ENCODE data around the gene EVL. TPM values are rescaled to one million over a fixed set of nuclear protein-coding genes. Genes with fewer than 3 reads are reported as not detected.

Gene EVL
- total RNA-seq, 4 donors from 2014 or later = 22.8 to 86.4 (median 45.2) TPM

GRCh38 chr14:100146531-100147091 lies 81.4 kb downstream of the EVL start:
- peak in 2 of 5 experiments; percentile 30 to 47 for TF ChIP-seq CTCF (IDR thresholded peaks at IDR 0.05)
- no peak for TF ChIP-seq POLR2AphosphoS5 (IDR thresholded peaks at IDR 0.05)
- no peak for TF ChIP-seq POLR2A (IDR thresholded peaks at IDR 0.05)
- TF ChIP-seq EP300 (IDR thresholded peaks at IDR 0.05; ENCODE audit: low read depth) = no peak
- 73% methylated on average over 27 of the region's 29 CpGs; no CpG with 5 or more reads in 1 of the 2 donors for WGBS, 2 donors (ENCODE audit: low coverage in 1 of 2)
- no peaks in the 10 kb centered on the region for H3K9me3 ChIP-seq
- peak; percentile 67 for DNase-seq
- no peaks in the 10 kb centered on the region for H3K36me3 ChIP-seq
- intact Hi-C loops (cut with DNase I; ENCODE audit: low total_unique reads) (no loop called here), in situ Hi-C loops (cut with MboI; ENCODE audit: low pct_ligation_motif_present in 1 of 4, low pct_unique_long_range_greater_than_20kb in 1 of 4, low sequenced_read_pairs in 3 of 4) (no loop called here)
- no peaks in the 10 kb centered on the region for H3K27me3 ChIP-seq
- no peak overlapping the region for H3K4me3 ChIP-seq
- peaks cover 32 to 89% (median 87%) of the 10 kb centered on the region in 4 donors for H3K4me1 ChIP-seq
- peak overlapping the region; percentile 85 to 86 (median 86) for H3K27ac ChIP-seq

GRCh38 chr14:100147181-100147631 lies 82.0 kb downstream of the EVL start:
- Histone ChIP-seq H3K4me3 (no peak overlapping the region), H3K27ac (peak overlapping the region; percentile 85 to 86 (median 86)), H3K27me3 (no peaks in the 10 kb centered on the region), H3K36me3 (no peaks in the 10 kb centered on the region), H3K9me3 (no peaks in the 10 kb centered on the region), H3K4me1 (peaks cover 32 to 84% (median 81%) of the 10 kb centered on the region in 4 donors)
- 56% methylated on average over 19 of the region's 20 CpGs; no CpG with 5 or more reads in 1 of the 2 donors for WGBS, 2 donors (ENCODE audit: low coverage in 1 of 2)
- in situ Hi-C loops (cut with MboI; ENCODE audit: low pct_ligation_motif_present in 1 of 4, low pct_unique_long_range_greater_than_20kb in 1 of 4, low sequenced_read_pairs in 3 of 4) = no loop called here
- TF ChIP-seq CTCF (IDR thresholded peaks at IDR 0.05) = no peak
- TF ChIP-seq POLR2AphosphoS5 (IDR thresholded peaks at IDR 0.05) = no peak
- no peak for TF ChIP-seq EP300 (IDR thresholded peaks at IDR 0.05; ENCODE audit: low read depth)
- TF ChIP-seq POLR2A (IDR thresholded peaks at IDR 0.05) = peak; percentile 17
- DNase-seq = no peak
- intact Hi-C loops (cut with DNase I; ENCODE audit: low total_unique reads) = no loop called here

- 52 to 54% methylated on average over 7 to 26 of the region's 28 CpGs for WGBS, 2 donors (ENCODE audit: low coverage in 1 of 2)
- TF ChIP-seq CTCF (IDR thresholded peaks at IDR 0.05) (no peak), POLR2A (IDR thresholded peaks at IDR 0.05) (no peak), POLR2AphosphoS5 (IDR thresholded peaks at IDR 0.05) (peak in 1 of 3 donors; percentile 27)
- no peaks in the 10 kb centered on the region for H3K36me3 ChIP-seq
- H3K9me3 ChIP-seq = no peaks in the 10 kb centered on the region
- H3K4me1 ChIP-seq = peaks cover 29 to 78% (median 74%) of the 10 kb centered on the region in 4 donors
- peak overlapping the region in 3 of 4 donors; percentile 85 to 86 (median 86) for H3K27ac ChIP-seq
- H3K4me3 ChIP-seq = no peak overlapping the region
- no peaks in the 10 kb centered on the region for H3K27me3 ChIP-seq
- in situ Hi-C loops (cut with MboI; ENCODE audit: low pct_ligation_motif_present in 1 of 4, low pct_unique_long_range_greater_than_20kb in 1 of 4, low sequenced_read_pairs in 3 of 4) (no loop called here), intact Hi-C loops (cut with DNase I; ENCODE audit: low total_unique reads) (no loop called here)
- no peak for DNase-seq
Observed at GRCh38 chr14:100147691-100148464, 82.7 kb downstream of the EVL start.
